Lower leg skin (tissue), 4 donors: ENCODE data around the gene HMGCS1. TPM values are rescaled to one million over a fixed set of nuclear protein-coding genes. Genes with fewer than 3 reads are reported as not detected.
"Not testable (repeated sequence)": the region's sequence is repeated elsewhere in the genome, so short reads cannot be mapped to it uniquely, and the experiment has no call there.

Source experiments
- DNase-seq, 2 donors: peaks; one replicate each; pipeline ENCODE4 v3.0.0-alpha.2; 2019; ENCODE audit warnings: low spot score in 2 of 2
- H3K4me3 ChIP-seq: fragments of 200-600 bp; sonication (generic); 2 replicates; pipeline ENCODE4 v1.5.1; 2017; ENCODE audit warnings: mild to moderate bottlenecking, low read depth; ENCODE audit not compliant: poor library complexity, severe bottlenecking
- POLR2A ChIP-seq, 2 donors: fragments of 450-650 bp; IDR thresholded peaks; one replicate each; pipeline ENCODE4 v1.6.1; 2016 to 2017; ENCODE audit warnings: antibody characterized with exemption in 2 of 2, mild to moderate bottlenecking in 1 of 2, moderate library complexity in 1 of 2
- WGBS, 2 donors: methylation state at CpG; one replicate each; pipeline ENCODE4 v1.1.5; 2018; 5-methylcytosine and 5-hydroxymethylcytosine counted together
- intact Hi-C: fragments of 100-400 bp; cut with DNase I; formaldehyde crosslinking; loops from one replicate; pipeline ENCODE4 v1.15.0; 2023; ENCODE audit warnings: low total_unique reads
- total RNA-seq, 4 donors: library from RNA; depleted of rRNA; stranded (reverse); fragments of >200 nt; gene quantifications; one replicate each; pipeline ENCODE4 v1.1.0, GENCODE V29; 2016
- TF ChIP-seq, protein P1 (sequence below), 3 donors: fragments of 450-650 bp; IDR thresholded peaks; one replicate each; pipeline ENCODE4 v1.5.1; 2016; ENCODE audit warnings: antibody characterized with exemption in 3 of 3, mild to moderate bottlenecking in 3 of 3, moderate library complexity in 2 of 3

The HMGCS1 gene
- total RNA-seq, 4 donors from 2014 or later, result 70.4 to 106 (median 97.4) TPM

DNA sequence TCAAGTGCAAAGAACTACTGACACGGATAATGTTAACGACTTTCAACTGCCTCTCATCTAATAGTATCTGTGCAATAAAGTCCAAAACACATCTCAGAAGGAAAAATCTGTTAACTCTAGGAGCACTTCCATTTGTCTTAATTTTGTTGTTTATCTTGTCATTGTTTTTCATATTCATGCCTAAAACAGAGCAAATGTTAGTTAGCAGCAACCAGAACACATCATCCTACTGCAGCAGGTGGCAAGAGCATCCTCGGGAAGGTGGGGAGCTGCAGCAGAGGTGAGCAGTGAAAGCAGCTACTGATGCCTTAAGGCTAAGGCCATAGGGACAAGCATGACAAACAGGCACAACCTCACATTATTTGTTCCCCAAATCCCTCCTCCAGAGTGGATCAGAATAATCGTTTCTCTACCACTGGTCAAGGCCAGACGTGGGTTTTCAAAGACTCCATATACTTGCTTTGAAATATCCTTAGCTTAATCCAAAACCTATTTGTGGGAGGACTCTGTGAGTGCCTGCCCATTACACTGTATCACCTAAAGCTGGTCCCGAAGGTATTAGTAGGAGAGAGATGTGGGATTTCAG, 1.0 kb downstream of the HMGCS1 start:
- intact Hi-C loops, result no loop called here
- no peak for DNase-seq

DNA sequence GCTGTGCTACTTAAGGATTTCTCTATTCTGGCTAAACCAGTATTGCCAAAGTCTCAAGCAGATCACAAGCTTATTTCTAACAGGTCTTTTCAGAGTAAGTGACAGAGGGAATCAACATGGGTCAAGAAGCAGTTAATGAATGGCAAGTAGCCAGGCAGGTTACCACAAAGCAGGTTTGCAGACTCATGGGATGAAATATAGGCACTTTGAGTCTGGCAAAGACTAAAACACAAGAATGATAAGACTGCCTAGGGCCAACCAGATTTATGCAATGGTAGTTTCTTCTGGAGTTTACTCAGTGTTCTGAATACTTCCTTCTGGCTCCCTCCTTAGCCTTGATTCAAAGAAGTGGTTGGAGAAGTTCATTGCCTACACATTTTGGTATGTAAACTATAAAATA, 3.6 kb downstream of the HMGCS1 start:
- no peak for TF ChIP-seq POLR2A (IDR thresholded peaks at IDR 0.05)
- TF ChIP-seq, protein P1, sequence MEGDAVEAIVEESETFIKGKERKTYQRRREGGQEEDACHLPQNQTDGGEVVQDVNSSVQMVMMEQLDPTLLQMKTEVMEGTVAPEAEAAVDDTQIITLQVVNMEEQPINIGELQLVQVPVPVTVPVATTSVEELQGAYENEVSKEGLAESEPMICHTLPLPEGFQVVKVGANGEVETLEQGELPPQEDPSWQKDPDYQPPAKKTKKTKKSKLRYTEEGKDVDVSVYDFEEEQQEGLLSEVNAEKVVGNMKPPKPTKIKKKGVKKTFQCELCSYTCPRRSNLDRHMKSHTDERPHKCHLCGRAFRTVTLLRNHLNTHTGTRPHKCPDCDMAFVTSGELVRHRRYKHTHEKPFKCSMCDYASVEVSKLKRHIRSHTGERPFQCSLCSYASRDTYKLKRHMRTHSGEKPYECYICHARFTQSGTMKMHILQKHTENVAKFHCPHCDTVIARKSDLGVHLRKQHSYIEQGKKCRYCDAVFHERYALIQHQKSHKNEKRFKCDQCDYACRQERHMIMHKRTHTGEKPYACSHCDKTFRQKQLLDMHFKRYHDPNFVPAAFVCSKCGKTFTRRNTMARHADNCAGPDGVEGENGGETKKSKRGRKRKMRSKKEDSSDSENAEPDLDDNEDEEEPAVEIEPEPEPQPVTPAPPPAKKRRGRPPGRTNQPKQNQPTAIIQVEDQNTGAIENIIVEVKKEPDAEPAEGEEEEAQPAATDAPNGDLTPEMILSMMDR (IDR thresholded peaks at IDR 0.05), result no peak
- DNase-seq, result no peak
- H3K4me3 ChIP-seq, result no peak overlapping the region
- intact Hi-C loops, result loop anchor here (10.0 kb wide), 1 partner anchor 205 kb away; no protein-coding TSS in a partner anchor

More for the DNA sequence above, 1.0 kb downstream of the HMGCS1 start:
- 31 to 32% methylated on average over 6 of the region's 6 CpGs for WGBS, 2 donors
- H3K4me3 ChIP-seq, result peak overlapping the region; percentile 94
- no peak for TF ChIP-seq POLR2A (IDR thresholded peaks at IDR 0.05)
- TF ChIP-seq, protein P1 (IDR thresholded peaks at IDR 0.05), result no peak

DNA sequence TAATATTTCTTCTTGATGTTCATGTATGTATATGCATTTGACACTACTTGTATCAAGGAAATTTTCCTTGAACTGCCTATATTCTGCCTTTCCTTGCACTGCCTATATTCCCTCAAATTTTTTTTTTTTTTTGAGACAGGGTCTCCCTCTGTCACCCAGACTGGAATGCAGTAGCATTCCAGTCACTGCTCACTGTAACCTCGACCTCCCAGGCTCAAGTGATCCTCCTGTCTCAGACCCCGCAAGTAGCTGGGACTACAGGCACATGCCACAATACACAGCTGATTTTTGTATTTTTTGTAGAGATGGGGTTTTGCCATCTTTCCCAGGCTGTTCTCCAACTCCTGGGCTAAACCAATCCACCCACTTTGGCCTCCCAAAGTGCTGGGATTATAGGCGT, 4.1 kb downstream of the HMGCS1 start:
- H3K4me3 ChIP-seq, result no peak overlapping the region
- no peak for TF ChIP-seq POLR2A (IDR thresholded peaks at IDR 0.05)
- TF ChIP-seq, protein P1 (IDR thresholded peaks at IDR 0.05), result no peak
- intact Hi-C loops, result loop anchor here (10.0 kb wide), 1 partner anchor 204 kb away; no protein-coding TSS in a partner anchor
- no peak for DNase-seq
- 68 to 76% methylated on average over 3 of the region's 3 CpGs for WGBS, 2 donors

DNA sequence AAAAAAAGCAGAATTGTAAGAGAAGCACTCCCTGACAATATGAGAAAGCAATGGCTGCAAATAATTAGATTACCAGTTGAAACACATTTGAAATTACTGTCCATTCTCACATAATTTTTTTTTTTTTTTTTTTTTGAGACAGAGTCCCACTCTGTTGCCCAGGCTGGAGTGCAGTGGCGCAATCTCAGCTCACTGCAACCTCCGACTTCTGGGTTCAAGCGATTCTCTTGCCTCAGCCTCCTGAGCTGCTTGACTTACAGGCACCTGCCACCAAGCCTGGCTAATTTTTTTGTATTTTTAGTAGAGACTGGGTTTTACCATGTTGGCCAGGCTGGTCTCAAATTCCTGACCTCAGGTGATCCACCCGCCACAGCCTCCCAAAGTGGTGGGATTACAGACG, 6.3 kb downstream of the HMGCS1 start:
- DNase-seq, H3K4me3 ChIP-seq: not testable (repeated sequence)
- WGBS, 2 donors, result 84 to 88% methylated on average over 5 of the region's 5 CpGs
- intact Hi-C loops, result loop anchor here (10.0 kb wide), 1 partner anchor 202 kb away; no protein-coding TSS in a partner anchor

DNA sequence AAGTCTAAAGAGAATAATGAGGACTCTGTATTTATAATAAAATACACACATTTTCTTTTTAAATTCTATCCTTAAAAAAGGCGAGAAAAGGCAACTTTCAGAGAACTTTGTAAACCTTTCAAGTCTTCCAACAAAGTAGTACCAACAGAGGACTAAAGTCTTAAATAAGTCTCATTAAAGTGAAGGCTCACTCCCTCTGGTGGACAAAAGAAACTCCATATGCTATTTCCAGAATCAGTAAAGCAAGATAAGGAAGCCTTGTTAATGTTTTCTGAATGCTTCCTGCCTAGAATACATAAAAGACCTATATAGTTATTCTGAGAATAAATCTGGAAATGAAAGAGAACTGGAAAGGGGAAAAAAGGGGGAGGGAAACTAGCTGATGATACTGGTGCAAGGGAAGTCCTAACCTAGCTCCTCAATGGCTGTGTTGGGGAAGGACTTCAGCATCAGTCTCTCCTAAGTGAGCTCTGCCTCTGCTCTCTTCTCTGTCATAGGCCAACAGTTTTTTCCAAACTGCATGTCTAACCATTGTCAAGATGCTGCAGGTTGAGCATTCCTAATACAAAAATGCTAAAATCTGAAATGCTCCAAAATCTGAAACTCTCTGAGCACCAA, 7.2 kb downstream of the HMGCS1 start:
- no peak for DNase-seq
- intact Hi-C loops, result loop anchor here (10.0 kb wide), 1 partner anchor 201 kb away; no protein-coding TSS in a partner anchor
- WGBS, 2 donors, result 45 to 52% methylated on average over 1 of the region's 1 CpG
- no peak overlapping the region for H3K4me3 ChIP-seq
- TF ChIP-seq, protein P1 (IDR thresholded peaks at IDR 0.05), result no peak
- TF ChIP-seq POLR2A (IDR thresholded peaks at IDR 0.05), result no peak

DNA sequence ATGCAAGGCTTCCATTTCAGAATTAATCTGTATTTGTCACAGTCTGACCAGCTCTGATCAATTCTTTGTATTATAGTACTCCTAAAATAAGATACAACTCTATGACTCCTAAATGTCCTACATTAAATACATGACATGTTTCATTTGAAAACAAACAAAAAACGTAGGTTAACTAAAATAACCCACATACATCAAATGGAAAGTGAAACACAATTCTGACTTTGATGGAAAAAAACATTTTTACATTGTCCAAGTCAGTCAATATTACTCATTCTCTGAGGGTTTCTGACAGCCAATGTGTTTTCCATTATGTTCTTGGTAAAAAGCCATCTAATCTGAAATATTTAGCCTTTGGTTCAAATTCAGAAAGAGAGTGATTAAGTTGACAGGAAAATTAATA, 8.7 kb downstream of the HMGCS1 start:
- WGBS, 2 donors, result 37% methylated on average over 1 of the region's 1 CpG
- no peak overlapping the region for H3K4me3 ChIP-seq
- no peak for DNase-seq
- no peak for TF ChIP-seq POLR2A (IDR thresholded peaks at IDR 0.05)
- TF ChIP-seq, protein P1 (IDR thresholded peaks at IDR 0.05), result no peak
- intact Hi-C loops, result loop anchor here (10.0 kb wide), 1 partner anchor 200 kb away; no protein-coding TSS in a partner anchor
